MCF 10A (cell line): ENCODE measurements around the gene MGAT4A. TPM values are rescaled to one million over a fixed set of nuclear protein-coding genes. Genes with fewer than 3 reads are reported as not detected.

ENCODE experiments used
- BruUV-seq: library from RNA; stranded (reverse); fragments of 400-500 nt; replicated peaks from 2 replicates; lab custom pipeline; 2021; lab: Mats Ljungman, UMichigan
- CTCF ChIA-PET: fragments of 300-600 bp; sonication (Branson Sonifier 250); formaldehyde crosslinking; extraction: SDS; loops from one replicate; lab custom pipeline; 2021; ENCODE audit warnings: antibody characterized with exemption, inconsistent platforms; lab: Yijun Ruan, JAX
- POLR2A ChIA-PET: fragments of 300-600, 350-650 bp; sonication (Branson Sonifier 250); formaldehyde crosslinking; extraction: SDS; loops from one replicate; lab custom pipeline; 2020; ENCODE audit warnings: antibody characterized with exemption, inconsistent platforms; lab: Yijun Ruan, JAX
- DNase-seq: peaks from one replicate; pipeline ENCODE4 v3.0.0-alpha.2; 2018; ENCODE audit not compliant: unreplicated experiment
- H3K27ac Mint-ChIP-seq: one replicate; pipeline ENCODE4 v1.8.0; 2022; ENCODE audit warnings: mild to moderate bottlenecking, low read depth, mixed read lengths; ENCODE audit not compliant: unreplicated experiment
- H3K27me3 Mint-ChIP-seq: one replicate; pipeline ENCODE4 v1.8.0; 2022; ENCODE audit warnings: mixed read lengths; ENCODE audit not compliant: insufficient read depth, unreplicated experiment
- H3K36me3 Mint-ChIP-seq: one replicate; pipeline ENCODE4 v1.8.0; 2022; ENCODE audit warnings: mild to moderate bottlenecking, moderate library complexity, mixed read lengths; ENCODE audit not compliant: insufficient read depth, unreplicated experiment
- H3K4me1 Mint-ChIP-seq: one replicate; pipeline ENCODE4 v1.8.0; 2022; ENCODE audit warnings: mixed read lengths; ENCODE audit not compliant: insufficient read depth, unreplicated experiment
- H3K4me3 Mint-ChIP-seq: one replicate; pipeline ENCODE4 v1.8.0; 2022; ENCODE audit warnings: mild to moderate bottlenecking, moderate library complexity, mixed read lengths; ENCODE audit not compliant: unreplicated experiment
- H3K9me3 Mint-ChIP-seq: one replicate; pipeline ENCODE4 v1.8.0; 2022; ENCODE audit warnings: mixed read lengths; ENCODE audit not compliant: unreplicated experiment
- intact Hi-C: fragments of 100-400 bp; cut with micrococcal nuclease; formaldehyde crosslinking; loops from 2 replicates; pipeline ENCODE4 v1.14.1; 2022
- total RNA-seq: library from RNA; stranded (reverse); gene quantifications from 2 replicates; pipeline ENCODE4 v1.2.3, GENCODE V29; 2022
- TF ChIP-seq, protein P1 (sequence below): fragments of 200-600 bp; IDR thresholded peaks from one replicate; pipeline ENCODE4 v1.8.0; 2022; ENCODE audit warnings: antibody characterized with exemption, mild to moderate bottlenecking; ENCODE audit not compliant: unreplicated experiment

MGAT4A gene
- total RNA-seq, 1 experiment from 2014 or later, result 3.7 TPM

DNA sequence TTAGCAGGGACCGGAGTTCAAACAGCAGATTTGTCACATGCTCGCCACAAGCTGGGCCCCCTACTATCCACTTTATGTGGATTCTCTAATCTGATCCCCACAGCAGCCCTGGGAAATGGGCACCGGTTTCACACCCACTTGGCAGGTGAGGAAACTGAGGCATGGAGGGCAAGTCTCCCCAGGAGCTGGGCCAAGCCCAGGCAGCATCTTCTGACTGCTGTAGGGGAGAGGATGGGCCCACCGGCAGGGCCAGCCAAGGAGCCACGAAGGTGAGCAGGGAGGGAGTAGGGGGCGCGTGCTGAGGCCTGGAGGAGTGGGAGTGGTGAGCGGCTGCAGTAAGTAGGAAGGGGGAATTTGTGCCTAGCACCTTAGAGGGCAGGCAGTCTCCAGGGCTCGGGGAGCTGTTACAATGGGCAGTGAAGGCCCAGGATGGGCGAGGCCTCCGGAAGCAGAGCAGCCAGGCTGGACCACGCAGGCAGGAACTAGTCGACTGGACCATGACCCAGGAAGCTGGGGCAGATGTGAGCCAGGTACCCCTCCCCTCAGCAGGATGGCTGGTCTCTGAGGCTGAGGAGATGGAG, 159.7 kb downstream of the MGAT4A start:
- CTCF ChIA-PET, result interaction anchor here (0.7 to 1.9 kb wide), 2 partner anchors 11 to 14 kb away, joined by 3 to 4 read pairs; no protein-coding TSS in a partner anchor
- no peaks in the 10 kb centered on the region for H3K9me3 Mint-ChIP-seq
- H3K27ac Mint-ChIP-seq, result no peak overlapping the region
- POLR2A ChIA-PET, result interaction anchor here (1.0 kb wide), 1 partner anchor 12 kb away, joined by 3 read pairs; no protein-coding TSS in a partner anchor
- no peaks in the 10 kb centered on the region for H3K27me3 Mint-ChIP-seq
- H3K36me3 Mint-ChIP-seq, result peaks cover 31% of the 10 kb centered on the region
- no peak for DNase-seq
- intact Hi-C loops, result no loop called here
- no TSS peak for BruUV-seq
- TF ChIP-seq, protein P1, sequence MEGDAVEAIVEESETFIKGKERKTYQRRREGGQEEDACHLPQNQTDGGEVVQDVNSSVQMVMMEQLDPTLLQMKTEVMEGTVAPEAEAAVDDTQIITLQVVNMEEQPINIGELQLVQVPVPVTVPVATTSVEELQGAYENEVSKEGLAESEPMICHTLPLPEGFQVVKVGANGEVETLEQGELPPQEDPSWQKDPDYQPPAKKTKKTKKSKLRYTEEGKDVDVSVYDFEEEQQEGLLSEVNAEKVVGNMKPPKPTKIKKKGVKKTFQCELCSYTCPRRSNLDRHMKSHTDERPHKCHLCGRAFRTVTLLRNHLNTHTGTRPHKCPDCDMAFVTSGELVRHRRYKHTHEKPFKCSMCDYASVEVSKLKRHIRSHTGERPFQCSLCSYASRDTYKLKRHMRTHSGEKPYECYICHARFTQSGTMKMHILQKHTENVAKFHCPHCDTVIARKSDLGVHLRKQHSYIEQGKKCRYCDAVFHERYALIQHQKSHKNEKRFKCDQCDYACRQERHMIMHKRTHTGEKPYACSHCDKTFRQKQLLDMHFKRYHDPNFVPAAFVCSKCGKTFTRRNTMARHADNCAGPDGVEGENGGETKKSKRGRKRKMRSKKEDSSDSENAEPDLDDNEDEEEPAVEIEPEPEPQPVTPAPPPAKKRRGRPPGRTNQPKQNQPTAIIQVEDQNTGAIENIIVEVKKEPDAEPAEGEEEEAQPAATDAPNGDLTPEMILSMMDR, result no peak
- no peaks in the 10 kb centered on the region for H3K4me1 Mint-ChIP-seq
- no peak overlapping the region for H3K4me3 Mint-ChIP-seq

DNA sequence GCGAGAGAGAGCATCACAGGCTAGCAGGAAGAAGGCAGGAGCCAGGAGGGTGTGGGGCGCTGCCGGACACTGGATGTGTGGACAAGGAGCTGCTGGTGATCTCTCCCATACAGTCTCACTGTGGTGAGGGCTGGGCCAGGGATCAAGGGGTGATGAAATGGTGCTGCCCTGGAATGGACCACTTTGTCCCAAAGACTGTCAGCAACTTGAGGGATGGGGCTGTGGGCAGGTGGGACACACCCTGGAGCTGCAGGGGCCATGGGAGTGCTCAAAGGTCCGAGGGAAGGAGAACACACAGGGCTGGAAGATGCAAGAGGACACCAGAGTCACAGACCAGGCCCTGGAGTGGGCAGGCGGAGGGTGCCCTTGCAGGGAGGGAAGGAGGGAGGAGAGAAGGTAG, 160.6 kb downstream of the MGAT4A start:
- no peaks in the 10 kb centered on the region for H3K9me3 Mint-ChIP-seq
- CTCF ChIA-PET, result interaction anchor here (0.5 to 1.9 kb wide), 5 partner anchors 10 to 163 kb away, joined by 3 to 4 read pairs (median 3); no protein-coding TSS in a partner anchor
- POLR2A ChIA-PET, result no interaction called here
- no peak overlapping the region for H3K4me3 Mint-ChIP-seq
- DNase-seq, result no peak
- intact Hi-C loops, result no loop called here
- TF ChIP-seq, protein P1, result no peak
- no TSS peak for BruUV-seq
- H3K27ac Mint-ChIP-seq, result no peak overlapping the region
- H3K27me3 Mint-ChIP-seq, result no peaks in the 10 kb centered on the region
- peaks cover 31% of the 10 kb centered on the region for H3K36me3 Mint-ChIP-seq
- H3K4me1 Mint-ChIP-seq, result no peaks in the 10 kb centered on the region

DNA sequence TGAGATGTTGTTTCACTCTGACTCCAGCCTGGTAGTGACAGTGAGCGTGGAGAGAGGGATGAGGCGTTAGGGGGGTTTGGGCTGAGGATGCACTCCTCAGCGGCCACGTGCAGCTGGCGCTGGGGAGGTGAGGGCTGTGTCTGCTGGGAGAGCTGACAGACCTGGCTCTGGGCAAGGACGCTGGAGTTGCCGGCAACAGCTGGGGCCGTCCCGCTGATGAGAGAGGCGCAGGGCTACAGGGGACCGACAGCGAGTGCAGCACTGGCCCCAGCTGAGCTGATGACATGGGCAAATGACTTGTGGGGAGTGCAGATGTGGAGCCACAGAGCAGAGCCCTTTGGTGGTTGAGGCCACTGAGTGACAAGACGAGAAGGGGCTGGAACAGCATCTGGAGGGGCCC, 161.0 kb downstream of the MGAT4A start:
- ChIA-PET POLR2A (no interaction called here), CTCF (interaction anchor here (0.6 to 1.9 kb wide), 3 partner anchors 10 to 163 kb away, joined by 3 to 4 read pairs (median 3); no protein-coding TSS in a partner anchor)
- H3K4me3 Mint-ChIP-seq, result no peak overlapping the region
- TF ChIP-seq, protein P1, result no peak
- no peak for DNase-seq
- H3K27me3 Mint-ChIP-seq, result no peaks in the 10 kb centered on the region
- peaks cover 31% of the 10 kb centered on the region for H3K36me3 Mint-ChIP-seq
- BruUV-seq, result no TSS peak
- no peak overlapping the region for H3K27ac Mint-ChIP-seq
- intact Hi-C loops, result loop anchor here (5.0 kb wide), 1 partner anchor 32 kb away; no protein-coding TSS in a partner anchor
- no peaks in the 10 kb centered on the region for H3K9me3 Mint-ChIP-seq
- no peaks in the 10 kb centered on the region for H3K4me1 Mint-ChIP-seq

DNA sequence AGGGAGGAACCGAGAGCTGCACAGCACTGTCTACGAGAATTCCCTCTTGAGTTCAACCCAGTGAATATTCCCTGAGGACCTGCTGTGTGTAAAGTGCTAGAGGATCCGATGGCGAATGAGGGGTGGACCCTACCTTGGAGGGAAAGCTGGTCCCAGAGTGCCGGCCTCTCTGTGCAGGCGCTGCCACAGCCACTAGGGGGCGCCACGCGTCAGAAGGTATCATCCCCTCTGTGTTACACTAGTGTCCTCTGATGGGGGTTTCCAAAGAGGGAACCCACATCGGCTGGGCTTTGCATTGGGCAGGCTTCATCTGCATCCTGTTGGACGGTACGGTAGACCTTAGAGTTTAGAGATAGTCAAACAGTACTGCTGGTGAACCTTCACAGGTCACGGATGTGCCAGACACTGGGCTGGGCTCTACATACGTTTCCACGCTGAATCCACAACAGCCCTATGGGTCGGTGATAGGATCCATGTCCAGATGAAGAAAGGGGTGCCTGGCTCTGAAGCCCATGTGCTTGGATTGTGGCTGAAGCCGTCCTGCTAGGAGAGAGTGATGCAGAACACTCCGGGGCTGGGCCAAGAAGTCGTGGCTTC, 161.6 kb downstream of the MGAT4A start:
- intact Hi-C loops, result loop anchor here (5.0 kb wide), 1 partner anchor 33 kb away; no protein-coding TSS in a partner anchor
- peaks cover 26% of the 10 kb centered on the region for H3K36me3 Mint-ChIP-seq
- TF ChIP-seq, protein P1, result peak; percentile 77
- H3K9me3 Mint-ChIP-seq, result no peaks in the 10 kb centered on the region
- H3K27ac Mint-ChIP-seq, result no peak overlapping the region
- ChIA-PET CTCF (interaction anchor here (0.6 to 1.4 kb wide), 11 partner anchors 9 to 397 kb away, joined by 3 to 6 read pairs (median 4); no protein-coding TSS in a partner anchor), POLR2A (interaction anchor here (0.6 kb wide), 1 partner anchor 769 kb away, joined by 3 read pairs; no protein-coding TSS in a partner anchor)
- H3K4me3 Mint-ChIP-seq, result no peak overlapping the region
- BruUV-seq, result no TSS peak
- DNase-seq, result peak; percentile 55
- H3K27me3 Mint-ChIP-seq, result no peaks in the 10 kb centered on the region
- H3K4me1 Mint-ChIP-seq, result no peaks in the 10 kb centered on the region
